ENCODE results near the gene LFNG. TPM values are rescaled to one million over a fixed set of nuclear protein-coding genes. Genes with fewer than 3 reads are reported as not detected.

The LFNG gene
- total RNA-seq, 1 experiment from 2014 or later: 4.5 TPM

DNA sequence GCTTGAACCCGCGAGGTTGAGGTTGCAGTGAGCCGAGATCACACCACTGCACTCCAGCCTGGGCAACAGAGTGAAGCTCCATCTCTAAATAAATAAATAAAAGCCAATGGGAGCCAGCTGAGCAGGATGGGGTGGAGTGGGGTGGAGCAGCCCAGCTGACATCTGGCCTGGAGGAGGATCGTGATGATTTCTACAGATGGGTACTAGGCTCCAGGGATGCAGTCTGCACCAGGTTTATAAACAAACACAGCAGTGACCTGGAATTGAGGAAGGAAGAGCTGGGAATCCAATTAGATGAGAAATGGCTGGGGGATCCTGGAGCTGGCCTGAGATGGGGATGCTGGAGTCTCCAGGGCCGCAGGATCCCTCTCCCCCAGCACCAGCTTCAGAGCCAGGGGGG lies 36.1 kb upstream of the LFNG start:
- TF ChIP-seq, protein P1, sequence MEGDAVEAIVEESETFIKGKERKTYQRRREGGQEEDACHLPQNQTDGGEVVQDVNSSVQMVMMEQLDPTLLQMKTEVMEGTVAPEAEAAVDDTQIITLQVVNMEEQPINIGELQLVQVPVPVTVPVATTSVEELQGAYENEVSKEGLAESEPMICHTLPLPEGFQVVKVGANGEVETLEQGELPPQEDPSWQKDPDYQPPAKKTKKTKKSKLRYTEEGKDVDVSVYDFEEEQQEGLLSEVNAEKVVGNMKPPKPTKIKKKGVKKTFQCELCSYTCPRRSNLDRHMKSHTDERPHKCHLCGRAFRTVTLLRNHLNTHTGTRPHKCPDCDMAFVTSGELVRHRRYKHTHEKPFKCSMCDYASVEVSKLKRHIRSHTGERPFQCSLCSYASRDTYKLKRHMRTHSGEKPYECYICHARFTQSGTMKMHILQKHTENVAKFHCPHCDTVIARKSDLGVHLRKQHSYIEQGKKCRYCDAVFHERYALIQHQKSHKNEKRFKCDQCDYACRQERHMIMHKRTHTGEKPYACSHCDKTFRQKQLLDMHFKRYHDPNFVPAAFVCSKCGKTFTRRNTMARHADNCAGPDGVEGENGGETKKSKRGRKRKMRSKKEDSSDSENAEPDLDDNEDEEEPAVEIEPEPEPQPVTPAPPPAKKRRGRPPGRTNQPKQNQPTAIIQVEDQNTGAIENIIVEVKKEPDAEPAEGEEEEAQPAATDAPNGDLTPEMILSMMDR (IDR thresholded peaks at IDR 0.05; ENCODE audit: insufficient read depth in 1 of 2, low read depth in 1 of 2, low read length in 1 of 2, severe bottlenecking in 1 of 2, unreplicated experiment in 1 of 2): no peak
- Mint-ChIP-seq H3K27ac (ENCODE audit: unreplicated experiment) (no peak overlapping the region), H3K4me3 (ENCODE audit: unreplicated experiment) (no peak overlapping the region), H3K4me1 (ENCODE audit: low read depth, unreplicated experiment) (no peaks in the 10 kb centered on the region), H3K27me3 (ENCODE audit: insufficient read depth, unreplicated experiment) (no peaks in the 10 kb centered on the region), H3K9me3 (ENCODE audit: unreplicated experiment) (no peaks in the 10 kb centered on the region), H3K36me3 (ENCODE audit: insufficient read depth, unreplicated experiment) (peaks cover 6% of the 10 kb centered on the region)
- CTCF ChIA-PET: interaction anchor here (1.2 kb wide), 1 partner anchor 15 kb away, joined by 4 read pairs; no protein-coding TSS in a partner anchor
- POLR2A ChIA-PET: no interaction called here
- intact Hi-C loops (cut with micrococcal nuclease; ENCODE audit: unreplicated experiment): no loop called here
- Histone ChIP-seq H3K27me3 (replicated peaks; ENCODE audit: control insufficient read depth, insufficient read depth, low read length) (no peaks in the 10 kb centered on the region), H3K4me1 (no peaks in the 10 kb centered on the region), H3K36me3 (ENCODE audit: control insufficient read depth, insufficient read depth, low read length) (no peaks in the 10 kb centered on the region), H3K9me3 (0 out of 2 replicates have a peak, but pooled peaks cover 5% of the 10 kb centered on the region), H3K4me3 (ENCODE audit: low read depth, low read length) (no peak overlapping the region)
- no TSS peak for BruUV-seq (replicated peaks)
- DNase-seq: no peak

DNA sequence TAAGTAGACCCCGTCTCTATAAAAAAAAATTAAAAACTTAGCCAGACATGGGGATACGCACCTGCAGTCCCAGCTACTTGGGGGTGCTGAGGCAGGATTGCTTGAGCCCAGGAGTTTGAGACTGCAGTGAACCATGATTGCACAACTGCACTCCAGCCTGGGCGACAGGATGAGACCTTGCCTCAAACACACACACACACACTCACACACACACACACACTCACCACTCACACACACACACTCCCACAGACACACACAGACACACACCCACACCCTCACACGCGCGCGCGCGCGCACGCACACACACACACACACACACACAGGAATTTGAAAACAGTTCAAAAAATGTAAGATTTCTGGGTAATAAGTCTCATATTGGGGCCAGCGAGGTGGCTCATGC lies 34.7 kb upstream of the LFNG start:
- H3K4me3 ChIP-seq (ENCODE audit: low read depth, low read length): no peak overlapping the region
- CTCF ChIA-PET: no interaction called here
- intact Hi-C loops (cut with micrococcal nuclease; ENCODE audit: unreplicated experiment): no loop called here
- TF ChIP-seq, protein P1 (IDR thresholded peaks at IDR 0.05; ENCODE audit: insufficient read depth in 1 of 2, low read depth in 1 of 2, low read length in 1 of 2, severe bottlenecking in 1 of 2, unreplicated experiment in 1 of 2): no peak
- peaks cover 6% of the 10 kb centered on the region for H3K36me3 Mint-ChIP-seq (ENCODE audit: insufficient read depth, unreplicated experiment)
- no peaks in the 10 kb centered on the region for H3K27me3 Mint-ChIP-seq (ENCODE audit: insufficient read depth, unreplicated experiment)
- no peaks in the 10 kb centered on the region for H3K27me3 ChIP-seq (replicated peaks; ENCODE audit: control insufficient read depth, insufficient read depth, low read length)
- BruUV-seq (replicated peaks): no TSS peak
- DNase-seq: no peak
- H3K9me3 ChIP-seq: 0 out of 2 replicates have a peak, but pooled peaks cover 5% of the 10 kb centered on the region
- no peaks in the 10 kb centered on the region for H3K4me1 Mint-ChIP-seq (ENCODE audit: low read depth, unreplicated experiment)
- no peak overlapping the region for H3K4me3 Mint-ChIP-seq (ENCODE audit: unreplicated experiment)
- H3K27ac Mint-ChIP-seq (ENCODE audit: unreplicated experiment): no peak overlapping the region
- H3K4me1 ChIP-seq: no peaks in the 10 kb centered on the region
- H3K9me3 Mint-ChIP-seq (ENCODE audit: unreplicated experiment): no peaks in the 10 kb centered on the region
- no peaks in the 10 kb centered on the region for H3K36me3 ChIP-seq (ENCODE audit: control insufficient read depth, insufficient read depth, low read length)
- POLR2A ChIA-PET: no interaction called here

DNA sequence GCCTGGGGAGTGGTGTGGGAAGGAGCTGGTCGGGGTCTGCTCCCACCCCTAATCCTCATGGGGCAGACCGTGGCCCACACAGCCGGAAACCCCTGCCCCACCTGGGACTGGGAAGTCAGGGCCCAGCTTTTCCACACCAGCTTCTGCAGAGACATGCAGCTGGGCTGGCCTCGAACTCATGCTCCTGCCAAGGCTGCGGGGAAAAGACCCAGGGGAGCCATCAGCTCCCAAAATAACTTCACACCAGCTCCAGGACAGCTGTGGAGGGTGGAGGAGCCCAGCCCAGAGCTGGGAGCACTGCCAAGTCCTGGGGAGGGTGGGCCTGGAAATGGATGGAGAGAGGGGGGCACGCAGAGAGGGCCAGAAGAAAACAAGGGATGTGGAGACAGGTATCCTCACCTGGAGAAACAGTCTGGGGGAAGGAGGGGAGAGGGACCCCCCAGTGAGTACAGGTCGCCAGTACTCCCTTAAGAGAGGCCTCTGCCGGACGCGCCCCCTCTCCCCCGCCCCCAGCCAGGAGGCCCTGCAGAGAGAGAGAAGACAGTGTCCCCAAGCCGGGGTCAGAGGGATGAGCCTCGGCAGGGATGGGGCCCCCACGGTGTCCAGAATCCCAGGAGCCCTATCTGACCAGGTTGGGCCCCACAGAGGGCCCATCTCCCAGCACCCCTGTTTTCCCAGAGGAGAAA lies 31.8 kb upstream of the LFNG start:
- Histone ChIP-seq H3K4me3 (ENCODE audit: low read depth, low read length) (no peak overlapping the region), H3K36me3 (ENCODE audit: control insufficient read depth, insufficient read depth, low read length) (no peaks in the 10 kb centered on the region), H3K9me3 (0 out of 2 replicates have a peak, but pooled peaks cover 5% of the 10 kb centered on the region), H3K4me1 (no peaks in the 10 kb centered on the region), H3K27me3 (replicated peaks; ENCODE audit: control insufficient read depth, insufficient read depth, low read length) (no peaks in the 10 kb centered on the region)
- Mint-ChIP-seq H3K4me1 (ENCODE audit: low read depth, unreplicated experiment) (no peaks in the 10 kb centered on the region), H3K27me3 (ENCODE audit: insufficient read depth, unreplicated experiment) (no peaks in the 10 kb centered on the region), H3K27ac (ENCODE audit: unreplicated experiment) (no peak overlapping the region), H3K36me3 (ENCODE audit: insufficient read depth, unreplicated experiment) (no peaks in the 10 kb centered on the region), H3K4me3 (ENCODE audit: unreplicated experiment) (no peak overlapping the region), H3K9me3 (ENCODE audit: unreplicated experiment) (peaks cover 17% of the 10 kb centered on the region)
- POLR2A ChIA-PET: no interaction called here
- TF ChIP-seq, protein P1 (IDR thresholded peaks at IDR 0.05; ENCODE audit: insufficient read depth in 1 of 2, low read depth in 1 of 2, low read length in 1 of 2, severe bottlenecking in 1 of 2, unreplicated experiment in 1 of 2): no peak
- no peak for DNase-seq
- CTCF ChIA-PET: no interaction called here
- intact Hi-C loops (cut with micrococcal nuclease; ENCODE audit: unreplicated experiment): no loop called here
- BruUV-seq (replicated peaks): no TSS peak
